Smooth muscle cell (in vitro differentiated cells): Measurements from ENCODE around the gene NVL. TPM values are rescaled to one million over a fixed set of nuclear protein-coding genes. Genes with fewer than 3 reads are reported as not detected.

Experiments
- DNase-seq: peaks from one replicate; lab custom pipeline; 2025; ENCODE audit not compliant: unreplicated experiment; lab: John Stamatoyannopoulos, UW
- H2AFZ ChIP-seq: fragments of 200-600 bp; sonication (generic); 2 replicates; pipeline ENCODE4 v1.6.0; 2016; ENCODE audit warnings: antibody characterized with exemption, low read depth, mild to moderate bottlenecking
- H3F3A ChIP-seq: fragments of 200-600 bp; sonication (generic); 2 replicates; pipeline ENCODE4 v1.6.0; 2017; ENCODE audit warnings: antibody characterized with exemption, low read depth
- H3K27ac ChIP-seq: fragments of 200-600 bp; sonication (generic); 2 replicates; pipeline ENCODE4 v1.5.1; 2016; ENCODE audit warnings: low read depth, mild to moderate bottlenecking
- H3K27me3 ChIP-seq: fragments of 200-600 bp; sonication (generic); 2 replicates; pipeline ENCODE4 v1.6.1; 2016; ENCODE audit warnings: low read depth, mild to moderate bottlenecking
- H3K36me3 ChIP-seq: fragments of 200-600 bp; sonication (generic); 2 replicates; pipeline ENCODE4 v1.5.1; 2016; ENCODE audit warnings: low read depth
- H3K4me1 ChIP-seq: fragments of 200-600 bp; sonication (generic); 2 replicates; pipeline ENCODE4 v1.5.1; 2016; ENCODE audit warnings: low read depth
- H3K4me2 ChIP-seq: fragments of 200-600 bp; sonication (generic); 2 replicates; pipeline ENCODE4 v1.6.0; 2016; ENCODE audit warnings: mild to moderate bottlenecking
- H3K4me3 ChIP-seq: fragments of 200-600 bp; sonication (generic); 2 replicates; pipeline ENCODE4 v1.5.1; 2016; ENCODE audit warnings: mild to moderate bottlenecking
- H3K79me2 ChIP-seq: fragments of 200-600 bp; sonication (generic); 2 replicates; pipeline ENCODE4 v1.6.0; 2016; ENCODE audit warnings: low read depth, mild to moderate bottlenecking
- H3K9ac ChIP-seq: fragments of 200-600 bp; sonication (generic); 2 replicates; pipeline ENCODE4 v1.6.0; 2016; ENCODE audit warnings: low read depth
- H3K9me3 ChIP-seq: fragments of 200-600 bp; sonication (generic); replicated peaks from 2 replicates; pipeline ENCODE4 v1.5.1; 2016; ENCODE audit warnings: low read depth
- H4K20me1 ChIP-seq: fragments of 200-600 bp; sonication (generic); 2 replicates; pipeline ENCODE4 v1.6.0; 2016; ENCODE audit warnings: low read depth
- WGBS: methylation state at CpG from one replicate; pipeline ENCODE4 v1.1.7; 2016; ENCODE audit warnings: low lambda C conversion rate; 5-methylcytosine and 5-hydroxymethylcytosine counted together
- polyA plus RNA-seq: library from polyadenylated mRNA; unstranded; fragments of >200 nt; fragmentation: Nextera tagmentation; extraction: Ambion mirVana; gene quantifications from 2 replicates; pipeline ENCODE4 v1.2.1, GENCODE V29; 2016
- total RNA-seq: library from RNA; depleted of rRNA; stranded (reverse); fragments of >200 nt; gene quantifications from 2 replicates; pipeline ENCODE4 v1.2.3, GENCODE V29; 2014
- TF ChIP-seq, protein P1 (sequence below): fragments of 200-600 bp; sonication (generic); IDR thresholded peaks from 2 replicates; pipeline ENCODE4 v1.5.1; 2017; ENCODE audit warnings: borderline replicate concordance, mild to moderate bottlenecking, antibody characterized with exemption; ENCODE audit not compliant: insufficient read depth, poor library complexity, severe bottlenecking

NVL gene
- total and polyA plus RNA-seq, 2 experiments from 2014 or later, result 17.3 to 35.4 TPM

GRCh38 chr1:224183591-224184312 is 146.2 kb downstream of the NVL start:
- H3F3A ChIP-seq, result no peaks in the 10 kb centered on the region
- H3K79me2 ChIP-seq, result peaks cover 53% of the 10 kb centered on the region
- H3K9ac ChIP-seq, result peak overlapping the region; percentile 91
- DNase-seq, result peak; percentile 61
- peaks cover 6% of the 10 kb centered on the region for H3K4me1 ChIP-seq
- H3K36me3 ChIP-seq, result no peaks in the 10 kb centered on the region
- H3K4me3 ChIP-seq, result peak overlapping the region; percentile 90
- H4K20me1 ChIP-seq, result peaks cover 48% of the 10 kb centered on the region
- H3K27ac ChIP-seq, result peak overlapping the region; percentile 67
- TF ChIP-seq, protein P1, sequence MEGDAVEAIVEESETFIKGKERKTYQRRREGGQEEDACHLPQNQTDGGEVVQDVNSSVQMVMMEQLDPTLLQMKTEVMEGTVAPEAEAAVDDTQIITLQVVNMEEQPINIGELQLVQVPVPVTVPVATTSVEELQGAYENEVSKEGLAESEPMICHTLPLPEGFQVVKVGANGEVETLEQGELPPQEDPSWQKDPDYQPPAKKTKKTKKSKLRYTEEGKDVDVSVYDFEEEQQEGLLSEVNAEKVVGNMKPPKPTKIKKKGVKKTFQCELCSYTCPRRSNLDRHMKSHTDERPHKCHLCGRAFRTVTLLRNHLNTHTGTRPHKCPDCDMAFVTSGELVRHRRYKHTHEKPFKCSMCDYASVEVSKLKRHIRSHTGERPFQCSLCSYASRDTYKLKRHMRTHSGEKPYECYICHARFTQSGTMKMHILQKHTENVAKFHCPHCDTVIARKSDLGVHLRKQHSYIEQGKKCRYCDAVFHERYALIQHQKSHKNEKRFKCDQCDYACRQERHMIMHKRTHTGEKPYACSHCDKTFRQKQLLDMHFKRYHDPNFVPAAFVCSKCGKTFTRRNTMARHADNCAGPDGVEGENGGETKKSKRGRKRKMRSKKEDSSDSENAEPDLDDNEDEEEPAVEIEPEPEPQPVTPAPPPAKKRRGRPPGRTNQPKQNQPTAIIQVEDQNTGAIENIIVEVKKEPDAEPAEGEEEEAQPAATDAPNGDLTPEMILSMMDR, result no peak
- no peaks in the 10 kb centered on the region for H3K27me3 ChIP-seq
- under 1% methylated on average over 40 of the region's 53 CpGs for WGBS
- no peaks in the 10 kb centered on the region for H3K9me3 ChIP-seq
- H3K4me2 ChIP-seq, result peak overlapping the region; percentile 88
- peak overlapping the region; percentile 92 for H2AFZ ChIP-seq

DNA sequence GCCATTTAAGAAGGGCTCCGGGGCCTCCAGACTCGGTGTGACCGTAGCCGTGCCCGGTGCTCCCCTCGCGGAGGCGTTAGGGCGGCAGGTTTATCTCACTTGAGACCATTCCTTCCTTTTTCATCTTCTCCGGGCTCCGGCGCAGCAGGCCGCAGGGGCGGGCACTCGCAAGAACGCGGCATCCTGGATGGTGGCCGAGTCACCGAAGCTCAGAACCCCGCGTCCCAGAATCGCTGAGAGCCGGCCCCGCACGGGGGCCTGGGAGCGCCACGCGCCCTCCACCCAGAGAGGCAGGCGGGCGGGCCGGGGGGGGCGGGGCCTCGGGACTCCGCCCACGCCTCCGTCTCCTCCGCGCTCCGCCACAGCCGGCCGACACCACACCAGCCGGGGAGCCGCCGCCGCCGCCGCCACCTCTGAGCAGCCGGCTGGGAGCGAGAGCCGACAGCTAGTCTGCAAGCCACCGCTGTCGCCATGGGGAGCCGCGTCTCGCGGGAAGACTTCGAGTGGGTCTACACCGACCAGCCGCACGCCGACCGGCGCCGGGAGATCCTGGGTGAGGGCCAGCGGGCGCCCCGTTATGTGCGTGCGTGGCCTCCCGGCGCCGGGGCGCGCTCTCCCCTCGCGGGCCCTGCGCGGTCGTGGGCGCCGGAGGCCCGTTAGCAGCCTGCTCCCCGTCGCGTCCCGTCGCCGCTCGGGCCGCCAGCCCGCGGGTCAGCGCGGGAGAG is 146.9 kb downstream of the NVL start, which contains the start of gene DEGS1:
Gene DEGS1, plus strand, starts transcription at position 375 of the 725 bp plus-strand sequence. Its CDS starts 97 bp downstream, at position 472.
- Histone ChIP-seq H3K4me3 (peak within 1 kb of the TSS; percentile 90), H3K27ac (peak within 1 kb of the TSS; percentile 67)
- peak; percentile 70 for DNase-seq

DNA sequence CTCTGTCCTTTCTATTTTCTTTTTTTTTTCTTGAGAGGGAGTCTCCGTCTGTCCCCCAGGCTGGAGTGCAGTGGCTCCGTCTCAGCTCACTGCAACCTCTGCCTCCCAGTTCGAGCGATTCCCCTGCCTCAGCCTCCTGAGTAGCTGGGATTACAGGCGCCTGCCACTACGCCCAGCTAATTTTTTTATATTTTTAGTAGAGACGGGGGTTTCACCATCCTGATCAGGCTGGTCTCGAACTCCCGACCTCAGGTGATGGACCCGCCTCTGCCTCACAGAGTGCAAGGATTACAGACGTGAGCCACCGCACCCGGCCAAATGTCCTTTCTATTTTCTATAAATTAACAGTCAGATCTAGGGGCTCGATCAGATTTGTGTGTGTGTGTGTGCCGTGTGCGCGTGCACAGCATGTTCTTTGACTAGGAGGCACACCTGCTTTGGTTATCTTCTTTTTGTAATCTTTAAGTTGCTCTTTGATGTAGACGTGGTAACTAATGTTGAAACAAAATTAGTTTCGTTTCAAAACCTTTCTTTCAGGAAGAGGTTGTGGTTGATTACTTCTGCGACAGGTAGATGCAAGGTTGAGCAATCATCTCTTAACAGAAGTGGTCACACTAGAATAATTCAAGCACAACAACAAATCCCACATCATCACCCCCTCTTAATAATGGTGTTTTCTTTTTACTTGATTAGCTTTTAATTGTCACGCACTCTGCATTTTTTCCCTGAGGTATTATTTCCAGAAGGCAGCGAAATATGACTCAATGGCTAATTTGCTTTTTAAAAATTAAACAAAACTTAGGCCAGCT is 147.7 kb downstream of the NVL start:
- Histone ChIP-seq H2AFZ (peak overlapping the region; percentile 92), H4K20me1 (peaks cover 33% of the 10 kb centered on the region), H3K79me2 (peaks cover 39% of the 10 kb centered on the region), H3K9me3 (no peaks in the 10 kb centered on the region), H3K27ac (peak overlapping the region; percentile 67), H3K4me3 (peak overlapping the region; percentile 90), H3K36me3 (no peaks in the 10 kb centered on the region), H3K9ac (peak overlapping the region; percentile 91), H3K4me1 (peaks cover 6% of the 10 kb centered on the region), H3K27me3 (no peaks in the 10 kb centered on the region), H3K4me2 (peak overlapping the region; percentile 88), H3F3A (no peaks in the 10 kb centered on the region)
- WGBS, result 85% methylated on average over 22 of the region's 22 CpGs
- TF ChIP-seq, protein P1, result no peak
- DNase-seq, result no peak

More for the DNA sequence above, 146.9 kb downstream of the NVL start, which contains the start of gene DEGS1:
- no peaks in the 10 kb centered on the region for H3K9me3 ChIP-seq
- under 1% methylated on average over 79 of the region's 94 CpGs for WGBS
- H3K4me1 ChIP-seq, result peaks cover 6% of the 10 kb centered on the region
- peaks cover 41% of the 10 kb centered on the region for H4K20me1 ChIP-seq
- TF ChIP-seq, protein P1, result no peak
- peak within 1 kb of the TSS; percentile 92 for H2AFZ ChIP-seq
- H3K9ac ChIP-seq, result peak within 1 kb of the TSS; percentile 91
- H3F3A ChIP-seq, result no peaks in the 10 kb centered on the region
- H3K4me2 ChIP-seq, result peak within 1 kb of the TSS; percentile 88
- no peaks in the 10 kb centered on the region for H3K27me3 ChIP-seq
- H3K79me2 ChIP-seq, result peaks cover 46% of the 10 kb centered on the region
- H3K36me3 ChIP-seq, result no peaks in the 10 kb centered on the region
